BE2C (cell line): ENCODE measurements around the gene MYO18A.
A peak's percentile ranks its signal among the peaks of the same experiment; 100 is the strongest.
"Not testable (repeated sequence)": the region's sequence is repeated elsewhere in the genome, so short reads cannot be mapped to it uniquely, and the experiment has no call there.

Experiments used
- DNase-seq: peaks from one replicate; pipeline ENCODE4 v3.0.0-alpha.2; 2020
- H3K27me3 ChIP-seq: fragments of 250-450 bp; sonication (Bioruptor Pico); 2 replicates; pipeline ENCODE4 v1.5.1; 2020; ENCODE audit warnings: mild to moderate bottlenecking
- H3K36me3 ChIP-seq: fragments of 250-450 bp; sonication (Bioruptor Pico); 2 replicates; pipeline ENCODE4 v1.5.1; 2020; ENCODE audit warnings: mild to moderate bottlenecking
- H3K4me1 ChIP-seq: fragments of 250-450 bp; sonication (Bioruptor Pico); 2 replicates; pipeline ENCODE4 v1.5.1; 2020
- H3K4me3 ChIP-seq: 2 replicates; pipeline ENCODE4 v1.5.1; 2011; ENCODE audit warnings: low read depth, low read length
- H3K9me3 ChIP-seq: fragments of 250-450 bp; sonication (Bioruptor Pico); 2 replicates; pipeline ENCODE4 v1.5.1; 2020
- CTCF ChIP-seq: IDR thresholded peaks from 2 replicates; pipeline ENCODE4 v1.5.1; 2012; ENCODE audit warnings: mild to moderate bottlenecking, low read depth, low read length

MYO18A gene

GRCh38 chr17:29091606-29092289, 88.5 kb downstream of the MYO18A start:
- Histone ChIP-seq H3K27me3 (no peaks in the 10 kb centered on the region), H3K4me1 (peaks cover 20% of the 10 kb centered on the region), H3K4me3 (no peak overlapping the region), H3K36me3 (no peaks in the 10 kb centered on the region), H3K9me3 (no peaks in the 10 kb centered on the region)
- peak; percentile 35 for DNase-seq
- no peak for TF ChIP-seq CTCF

DNA sequence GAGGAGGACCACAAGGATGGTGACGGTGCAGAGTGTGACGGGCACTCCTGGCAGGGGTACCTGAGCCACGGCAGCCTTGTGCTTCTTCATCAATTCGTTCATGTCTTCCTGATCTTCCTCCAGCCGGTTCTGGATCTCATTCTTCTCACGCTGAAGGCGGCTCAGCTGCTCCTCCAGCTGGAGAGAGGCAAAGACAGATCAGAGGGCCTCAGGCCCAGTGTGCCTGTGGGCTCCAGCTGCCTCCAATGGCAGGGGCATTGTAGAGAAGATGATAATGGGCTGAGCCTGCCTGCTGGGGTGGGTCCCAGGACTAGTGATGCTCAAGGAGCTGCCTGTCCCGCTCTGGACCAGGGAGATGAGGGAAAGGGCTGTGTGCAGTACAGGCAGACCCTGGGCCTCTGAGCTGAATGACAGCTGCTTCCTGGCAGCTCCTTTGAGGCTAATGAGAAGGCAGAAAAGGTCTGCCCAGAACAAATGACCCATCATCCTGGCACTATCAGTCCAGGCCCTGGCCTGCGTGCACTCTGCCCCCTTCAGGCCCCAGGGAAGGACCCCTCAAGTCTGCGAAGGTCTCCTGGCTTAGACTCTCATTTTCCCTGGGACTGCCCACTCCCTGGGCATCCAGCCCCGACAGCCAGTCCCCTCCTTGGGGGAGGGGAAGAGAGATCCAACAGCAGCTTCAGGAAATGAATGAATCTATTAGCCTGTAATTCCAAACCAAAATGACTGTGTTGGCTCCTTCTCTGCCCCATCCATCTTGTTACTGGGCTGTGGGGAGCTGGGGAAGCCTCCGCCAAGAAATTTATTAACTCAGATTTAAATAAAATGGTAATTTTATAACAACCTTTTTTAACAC, 89.2 kb downstream of the MYO18A start:
- DNase-seq = peak; percentile 45
- Histone ChIP-seq H3K4me1 (peaks cover 20% of the 10 kb centered on the region), H3K36me3 (no peaks in the 10 kb centered on the region), H3K27me3 (no peaks in the 10 kb centered on the region), H3K9me3 (no peaks in the 10 kb centered on the region), H3K4me3 (no peak overlapping the region)
- no peak for TF ChIP-seq CTCF

- no peak overlapping the region for H3K4me3 ChIP-seq
- H3K36me3 ChIP-seq = no peaks in the 10 kb centered on the region
- TF ChIP-seq CTCF = no peak
- DNase-seq = no peak
- no peaks in the 10 kb centered on the region for H3K9me3 ChIP-seq
- peaks cover 20% of the 10 kb centered on the region for H3K4me1 ChIP-seq
- H3K27me3 ChIP-seq = no peaks in the 10 kb centered on the region
These were observed 90.1 kb downstream of the MYO18A start for GRCh38 chr17:29090108-29090507.

DNA sequence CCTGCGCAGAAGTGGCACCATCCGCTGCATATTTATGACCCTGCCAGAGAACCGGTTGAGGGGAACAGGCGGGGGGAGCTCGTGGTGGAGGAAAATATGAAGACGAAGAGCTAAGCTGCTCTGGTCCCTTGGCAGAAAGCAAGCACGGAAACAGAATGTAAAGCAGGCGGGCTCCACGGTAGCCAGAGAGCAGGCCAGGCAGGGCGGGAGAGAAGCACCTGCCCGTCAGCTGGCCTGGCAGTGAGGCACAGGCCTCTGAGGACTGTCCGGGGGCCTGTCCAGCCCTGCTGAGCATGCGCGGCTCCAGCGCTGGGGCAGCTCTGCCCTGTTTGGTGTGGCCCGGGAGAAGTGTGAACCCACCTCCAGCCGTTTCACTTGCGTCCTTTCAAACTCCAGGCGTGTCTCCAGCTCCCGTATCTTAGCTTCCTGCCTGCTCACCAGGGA, 90.6 kb downstream of the MYO18A start:
- Histone ChIP-seq H3K4me3 (no peak overlapping the region), H3K27me3 (no peaks in the 10 kb centered on the region), H3K9me3 (no peaks in the 10 kb centered on the region), H3K36me3 (no peaks in the 10 kb centered on the region), H3K4me1 (peaks cover 20% of the 10 kb centered on the region)
- TF ChIP-seq CTCF = no peak
- no peak for DNase-seq

GRCh38 chr17:29088782-29089181, 91.4 kb downstream of the MYO18A start:
- H3K4me1 ChIP-seq = peaks cover 20% of the 10 kb centered on the region
- H3K4me3 ChIP-seq, H3K9me3 ChIP-seq, DNase-seq, H3K27me3 ChIP-seq, H3K36me3 ChIP-seq: not testable (repeated sequence)

DNA sequence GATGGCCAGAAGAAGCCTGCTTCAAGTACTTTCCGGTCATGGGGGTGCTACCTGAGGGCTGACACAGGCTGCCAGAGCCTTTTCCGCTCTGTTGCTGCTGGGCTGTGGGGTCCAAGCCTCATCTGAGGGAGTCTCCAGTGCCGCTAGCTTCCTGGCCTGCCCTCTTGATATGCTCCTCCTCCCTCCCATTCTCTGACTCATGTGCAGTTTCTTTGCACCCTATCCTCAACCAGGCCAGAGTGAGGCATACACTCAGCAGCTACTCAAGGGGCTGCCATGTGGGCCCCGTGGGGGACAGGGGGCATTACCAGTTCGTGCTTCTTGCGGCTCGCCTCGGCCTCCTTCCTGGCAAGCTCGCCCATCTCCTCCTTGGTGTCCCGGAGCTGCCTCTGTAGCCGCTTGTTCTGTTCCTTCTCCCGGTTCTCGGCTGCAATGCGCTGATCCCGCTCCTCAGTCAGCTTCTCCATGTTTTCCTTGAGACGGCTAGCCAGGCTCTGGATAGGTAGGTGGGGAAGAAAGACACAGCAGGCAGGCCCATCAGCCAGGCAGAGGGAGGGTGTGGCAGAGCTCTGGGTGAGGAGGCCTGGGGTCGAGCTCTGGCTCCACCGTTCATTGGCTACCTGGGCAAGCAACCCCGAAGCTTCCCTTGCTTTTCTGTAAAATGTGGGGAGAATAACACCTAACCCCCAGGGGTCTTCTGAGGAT, 93.4 kb downstream of the MYO18A start:
- H3K27me3 ChIP-seq = no peaks in the 10 kb centered on the region
- TF ChIP-seq CTCF = no peak
- DNase-seq = no peak
- H3K4me3 ChIP-seq = no peak overlapping the region
- peaks cover 15% of the 10 kb centered on the region for H3K4me1 ChIP-seq
- H3K36me3 ChIP-seq = no peaks in the 10 kb centered on the region
- H3K9me3 ChIP-seq = no peaks in the 10 kb centered on the region
